Activated T-helper 9 cell treated with anti-CD3 and anti-CD28 coated beads, Interleukin-2, amount 50 U/mL, for 16 hours (primary cell): Measurements from ENCODE around the gene ALG10B.
"Not testable (repeated sequence)": the region's sequence is repeated elsewhere in the genome, so short reads cannot be mapped to it uniquely, and the experiment has no call there.

ENCODE experiments used
- DNase-seq: peaks from one replicate; pipeline ENCODE4 v3.0.0-alpha.2; 2020; ENCODE audit warnings: low read depth

Gene ALG10B, protein sequence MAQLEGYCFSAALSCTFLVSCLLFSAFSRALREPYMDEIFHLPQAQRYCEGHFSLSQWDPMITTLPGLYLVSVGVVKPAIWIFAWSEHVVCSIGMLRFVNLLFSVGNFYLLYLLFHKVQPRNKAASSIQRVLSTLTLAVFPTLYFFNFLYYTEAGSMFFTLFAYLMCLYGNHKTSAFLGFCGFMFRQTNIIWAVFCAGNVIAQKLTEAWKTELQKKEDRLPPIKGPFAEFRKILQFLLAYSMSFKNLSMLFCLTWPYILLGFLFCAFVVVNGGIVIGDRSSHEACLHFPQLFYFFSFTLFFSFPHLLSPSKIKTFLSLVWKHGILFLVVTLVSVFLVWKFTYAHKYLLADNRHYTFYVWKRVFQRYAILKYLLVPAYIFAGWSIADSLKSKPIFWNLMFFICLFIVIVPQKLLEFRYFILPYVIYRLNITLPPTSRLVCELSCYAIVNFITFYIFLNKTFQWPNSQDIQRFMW

GRCh38 chr12:38316391-38317129 lies at the start of gene ALG10B:
TSS of gene ALG10B (plus strand) at chr12:38316774. CDS start at chr12:38316894, 120 bp downstream.
- peak; percentile 87 for DNase-seq

- no peak for DNase-seq
Observed at GRCh38 chr12:38268612-38269011, 48.0 kb upstream of the ALG10B start.

DNA sequence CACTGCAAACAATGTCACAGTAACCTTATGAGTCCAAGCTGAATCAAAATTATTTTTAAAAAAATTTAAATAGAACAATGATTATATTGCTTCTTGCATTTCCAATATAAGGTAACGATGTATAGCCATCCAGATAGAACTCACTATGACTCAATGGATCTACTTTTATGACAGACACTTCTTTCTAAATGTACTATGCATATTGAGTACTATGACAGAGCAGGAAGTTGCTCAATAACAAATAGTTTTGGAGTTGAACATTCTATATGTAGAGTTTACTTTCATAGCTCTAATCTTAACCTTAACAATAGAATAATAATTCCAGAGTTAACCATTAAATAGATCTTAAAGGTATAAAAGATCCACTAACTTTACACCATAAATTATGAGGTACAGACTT lies 46.7 kb upstream of the ALG10B start:
- no peak for DNase-seq

DNA sequence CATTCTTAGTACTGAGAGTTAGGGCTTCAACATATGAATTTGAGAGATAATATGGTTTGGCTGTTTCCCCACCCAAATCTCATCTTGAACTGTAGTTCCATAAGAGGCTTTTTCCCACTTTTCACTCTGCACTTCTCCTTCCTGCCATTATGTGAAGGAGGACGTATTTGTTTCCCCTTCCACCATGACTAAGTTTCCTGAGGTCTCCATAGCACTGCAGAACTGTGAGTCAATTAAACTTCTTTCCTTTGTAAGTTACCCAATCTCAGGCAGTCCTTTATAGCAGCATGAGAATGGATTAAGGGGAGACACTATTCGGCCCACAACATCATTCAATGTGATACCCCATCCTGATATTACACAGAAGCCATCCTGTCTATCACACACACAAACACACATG lies 36.8 kb upstream of the ALG10B start:
- no peak for DNase-seq

DNA sequence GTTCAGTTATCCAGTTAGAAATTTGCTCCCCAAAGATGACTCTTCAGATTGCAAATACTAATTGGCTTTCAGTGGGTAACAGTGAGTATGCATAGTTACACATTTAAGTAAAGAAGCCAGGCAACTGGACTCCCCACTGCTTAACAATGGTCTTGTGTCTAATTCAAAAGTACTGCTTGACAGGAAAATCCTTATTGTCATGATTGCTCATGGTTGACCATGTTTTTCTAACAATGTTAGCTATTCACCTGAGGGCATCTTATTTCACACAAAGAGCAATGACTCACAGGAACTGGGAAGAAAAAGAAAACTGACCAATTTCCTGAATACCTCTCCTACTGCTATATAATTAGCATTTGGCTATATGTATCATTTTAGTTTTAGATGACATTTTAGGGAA lies 33.7 kb upstream of the ALG10B start:
- no peak for DNase-seq

DNA sequence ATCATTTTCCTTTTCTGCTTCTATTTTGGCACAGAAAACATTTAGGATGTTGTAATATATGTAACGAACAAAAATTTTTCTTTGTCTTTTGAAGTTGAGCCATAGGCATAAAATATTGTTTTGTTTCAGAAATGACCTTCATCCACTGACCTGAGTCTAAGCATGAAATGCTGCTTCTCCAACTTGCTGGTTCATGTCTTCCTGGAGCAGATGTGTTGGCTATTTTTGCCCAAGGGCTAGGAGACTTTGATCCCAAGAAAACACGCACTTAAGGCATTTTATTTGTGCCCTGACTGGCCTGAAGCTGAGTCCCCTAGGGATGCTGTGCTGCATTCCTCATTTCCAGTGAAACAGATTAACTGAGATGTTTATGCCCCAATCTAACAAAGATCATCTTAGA lies 27.2 kb upstream of the ALG10B start:
- DNase-seq = no peak

DNA sequence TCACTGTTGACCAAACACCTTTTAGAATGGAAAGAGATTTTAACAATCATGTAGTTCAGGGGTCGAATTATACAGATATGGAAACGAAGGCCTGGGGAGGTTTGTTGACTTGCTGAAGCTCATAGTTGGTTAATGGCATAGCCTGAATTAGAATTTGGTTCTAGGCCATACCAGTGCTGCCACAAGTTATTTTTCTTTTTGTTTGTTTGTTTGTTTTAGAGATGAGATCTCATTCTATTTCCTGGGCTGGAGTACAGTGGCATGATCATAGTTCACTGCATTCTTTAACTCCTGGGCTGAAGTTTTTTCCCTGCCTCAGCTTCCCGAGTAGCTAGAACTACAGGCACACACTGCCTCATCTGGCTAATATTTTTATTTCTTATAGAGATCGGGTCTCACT lies 25.4 kb upstream of the ALG10B start:
- DNase-seq = no peak

- DNase-seq = not testable (repeated sequence)
Observed at GRCh38 chr12:38302972-38303371, 13.6 kb upstream of the ALG10B start.

DNA sequence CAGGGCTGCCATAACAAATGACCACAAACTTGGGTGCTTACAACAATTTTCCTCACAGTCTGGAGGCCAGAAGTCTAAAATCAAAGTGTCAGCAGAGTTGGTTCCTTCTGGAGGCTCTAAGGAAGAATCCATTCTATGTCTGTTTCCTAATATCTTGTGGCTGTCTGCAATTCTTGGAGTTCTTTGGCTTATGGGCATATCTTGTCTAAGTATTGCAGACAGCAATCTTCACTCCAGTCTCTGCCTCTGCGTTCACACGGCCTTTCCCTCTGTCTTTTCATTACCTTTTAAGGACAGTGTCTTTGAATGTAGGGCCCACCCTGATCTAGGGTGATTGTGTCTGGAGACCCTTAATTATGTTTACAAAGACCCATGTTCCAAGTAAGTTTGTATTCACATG lies 5.4 kb downstream of the ALG10B start:
- DNase-seq = not testable (repeated sequence)

GRCh38 chr12:38324912-38325311 lies 8.3 kb downstream of the ALG10B start:
- no peak for DNase-seq

- DNase-seq = no peak
Observed at GRCh38 chr12:38327356-38327755, 10.8 kb downstream of the ALG10B start.

DNA sequence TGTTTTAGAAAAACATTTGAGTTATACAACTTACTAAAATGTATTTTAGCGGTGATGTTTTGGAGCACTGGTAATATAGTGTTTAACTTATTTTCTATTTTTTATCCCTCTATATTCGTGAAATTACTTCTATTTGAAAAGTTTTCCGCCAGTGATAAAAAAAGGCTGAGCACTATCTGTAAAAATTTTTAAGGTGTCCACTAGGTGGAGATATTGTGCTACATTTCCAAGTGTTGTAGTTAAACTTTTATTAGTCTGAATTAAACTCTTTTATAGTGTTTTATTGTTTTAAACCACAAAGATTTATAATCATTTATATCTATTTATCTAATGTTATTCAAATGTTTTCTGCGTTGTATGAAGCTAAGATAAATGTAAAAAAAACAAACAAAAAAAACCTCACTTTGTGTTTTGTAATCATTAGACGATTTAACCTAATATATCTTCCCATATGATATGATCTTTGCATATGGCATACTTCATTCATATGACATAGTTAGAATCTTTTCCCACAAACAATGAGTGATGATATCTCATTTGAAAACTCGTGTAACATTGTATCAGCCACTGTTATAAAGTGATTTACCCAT lies 11.8 kb downstream of the ALG10B start:
- no peak for DNase-seq

GRCh38 chr12:38330414-38330813 lies 13.8 kb downstream of the ALG10B start:
- not testable (repeated sequence) for DNase-seq

DNA sequence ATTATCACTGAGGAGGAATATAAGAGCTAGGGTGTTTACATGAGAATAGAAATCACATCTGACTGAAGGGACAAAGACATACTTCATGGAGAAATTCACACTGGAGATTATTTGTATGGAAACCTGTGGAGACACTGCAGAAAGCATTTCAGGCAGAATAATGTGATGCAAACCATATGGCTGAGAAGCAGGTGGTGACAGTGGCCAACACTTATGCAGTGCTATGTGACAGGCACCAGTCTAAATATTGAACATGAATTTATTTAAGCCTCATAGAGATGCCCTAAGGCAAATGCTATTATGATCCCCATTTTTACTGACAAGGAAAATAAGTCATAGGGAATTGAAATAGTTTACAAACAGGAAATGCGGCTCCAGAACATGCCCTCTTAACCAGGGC lies 16.2 kb downstream of the ALG10B start:
- no peak for DNase-seq

DNA sequence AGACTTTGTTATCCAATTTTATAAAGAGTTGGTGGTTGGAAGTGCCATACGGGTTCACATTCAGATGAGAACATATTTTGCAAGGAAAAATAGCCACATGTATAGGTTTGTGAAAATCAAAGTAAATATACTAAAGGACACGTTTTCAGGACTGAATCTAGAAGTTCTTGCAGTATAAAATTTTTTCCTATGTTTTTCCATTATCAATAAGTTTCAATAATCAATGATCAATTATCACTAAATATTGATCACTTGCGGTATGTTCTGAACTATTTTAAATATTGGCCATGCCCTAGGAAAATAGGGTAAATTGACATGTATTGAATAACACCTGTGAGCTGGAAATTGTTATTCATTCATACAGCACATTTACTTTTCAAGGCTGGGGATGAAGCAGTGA lies 25.9 kb downstream of the ALG10B start:
- no peak for DNase-seq

DNA sequence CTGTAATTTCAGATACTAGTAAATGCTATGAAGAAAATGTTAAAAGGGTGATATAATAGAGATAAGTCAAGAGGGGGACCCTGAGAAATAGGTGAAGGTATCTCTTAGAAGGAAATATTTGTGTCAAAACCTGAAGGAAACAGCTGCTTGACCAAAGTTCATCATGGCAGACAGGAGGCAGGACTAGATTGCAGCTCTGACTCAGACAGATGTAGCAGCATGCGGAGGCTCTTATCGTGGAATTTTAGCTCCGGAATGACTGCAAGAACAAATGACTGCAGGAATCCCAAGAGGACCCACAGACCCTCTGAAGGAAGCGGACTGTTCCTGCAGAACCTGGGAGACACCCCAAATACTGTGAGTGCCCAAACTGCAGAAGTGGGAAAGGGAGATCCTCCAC lies 26.7 kb downstream of the ALG10B start:
- not testable (repeated sequence) for DNase-seq

DNA sequence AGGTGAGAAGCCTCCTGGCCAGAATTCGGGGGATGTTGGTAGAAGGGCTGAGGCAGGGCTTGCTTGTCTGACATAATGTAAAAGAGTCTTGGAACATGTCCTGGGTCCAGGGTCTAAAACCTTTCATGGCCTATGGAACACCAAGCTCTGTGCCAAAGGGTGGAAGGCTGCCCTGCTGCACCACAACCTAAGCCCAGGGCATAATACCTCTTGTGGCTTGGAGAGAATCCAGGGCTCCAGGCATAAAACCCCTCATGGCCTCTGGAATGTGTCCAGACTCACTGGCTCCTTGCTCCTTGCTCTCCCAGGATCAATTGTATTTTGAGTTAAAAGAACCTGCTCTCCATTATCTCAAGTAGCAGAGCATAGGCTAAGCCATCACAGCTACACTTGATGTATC lies 27.3 kb downstream of the ALG10B start:
- not testable (repeated sequence) for DNase-seq

- no peak for DNase-seq
Observed at GRCh38 chr12:38350342-38351174, 34.0 kb downstream of the ALG10B start.

DNA sequence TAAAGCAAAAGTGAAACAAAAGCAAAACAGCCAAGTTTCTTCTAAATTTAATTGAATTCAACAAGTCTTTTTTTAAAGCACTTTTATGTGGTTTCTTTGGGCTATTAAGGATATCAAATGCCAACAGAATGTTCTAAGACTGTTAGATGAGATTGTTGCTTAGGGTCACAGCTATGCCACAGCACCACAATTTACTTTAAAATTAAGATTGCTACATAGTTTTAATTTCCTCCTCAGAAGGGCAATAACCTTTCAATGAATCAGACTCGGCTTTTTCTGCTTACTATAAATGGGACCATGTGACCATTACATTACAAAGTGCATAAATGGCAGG lies 34.6 kb downstream of the ALG10B start:
- DNase-seq = not testable (repeated sequence)

GRCh38 chr12:38367506-38367905 lies 50.9 kb downstream of the ALG10B start:
- DNase-seq = no peak

DNA sequence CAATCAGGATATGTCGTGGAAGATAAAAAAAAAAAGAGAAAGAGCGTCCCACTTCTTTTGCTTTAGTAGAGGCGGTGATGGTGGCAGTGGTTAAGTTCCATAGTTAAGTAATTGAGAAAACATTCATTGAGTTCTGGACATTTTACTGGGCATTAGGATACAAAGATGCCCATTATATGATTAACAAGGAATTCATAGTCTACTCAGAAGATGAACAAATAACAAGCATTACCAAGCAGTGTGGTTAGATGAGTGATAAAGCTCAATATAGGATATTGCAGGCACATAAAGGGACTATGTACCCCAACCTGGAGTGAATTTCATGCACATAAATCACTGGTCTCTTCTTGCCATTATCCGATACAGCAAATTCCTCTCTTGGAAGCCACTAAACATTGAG lies 53.7 kb downstream of the ALG10B start:
- no peak for DNase-seq

- DNase-seq = no peak
Observed at GRCh38 chr12:38373784-38374183, 57.2 kb downstream of the ALG10B start.
